ENCODE data around the gene SLC44A4.
"Not testable (repeated sequence)": the region's sequence is repeated elsewhere in the genome, so short reads cannot be mapped to it uniquely, and the experiment has no call there.

The SLC44A4 gene

DNA sequence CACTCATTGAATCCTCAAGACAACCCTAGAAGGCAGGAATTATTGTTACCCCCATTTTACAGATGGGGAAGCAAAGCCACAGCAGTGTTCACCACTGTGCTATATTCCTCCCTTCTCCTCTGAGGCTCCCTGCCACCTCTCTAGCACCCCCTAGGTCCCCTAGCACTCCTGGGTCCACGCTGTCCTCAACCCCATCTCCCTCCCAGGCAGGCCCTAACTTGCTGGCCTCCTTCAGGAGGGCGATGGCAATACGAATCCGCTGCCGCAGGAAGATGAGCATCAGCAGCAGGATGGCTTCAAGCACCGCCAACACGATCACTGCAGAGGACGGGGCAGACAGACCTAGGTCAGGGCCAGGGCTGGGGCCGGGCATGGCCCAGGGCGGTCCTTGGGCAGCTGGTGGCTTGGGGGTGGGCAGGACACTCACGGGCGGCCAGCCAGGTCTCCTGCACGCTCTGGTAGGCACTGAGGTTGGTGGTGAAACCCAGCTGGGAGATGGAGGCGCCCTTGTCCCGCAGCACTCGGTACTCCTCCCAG is 8.3 kb downstream of the SLC44A4 start:
- H3K36me3 ChIP-seq (ENCODE audit: control insufficient read depth, insufficient read depth, low read length), result no peaks in the 10 kb centered on the region
- no peaks in the 10 kb centered on the region; the same call in 1 of the 2 replicates for H3K27me3 ChIP-seq (replicated peaks; ENCODE audit: control insufficient read depth, insufficient read depth, low read length)
- TF ChIP-seq, protein P1, sequence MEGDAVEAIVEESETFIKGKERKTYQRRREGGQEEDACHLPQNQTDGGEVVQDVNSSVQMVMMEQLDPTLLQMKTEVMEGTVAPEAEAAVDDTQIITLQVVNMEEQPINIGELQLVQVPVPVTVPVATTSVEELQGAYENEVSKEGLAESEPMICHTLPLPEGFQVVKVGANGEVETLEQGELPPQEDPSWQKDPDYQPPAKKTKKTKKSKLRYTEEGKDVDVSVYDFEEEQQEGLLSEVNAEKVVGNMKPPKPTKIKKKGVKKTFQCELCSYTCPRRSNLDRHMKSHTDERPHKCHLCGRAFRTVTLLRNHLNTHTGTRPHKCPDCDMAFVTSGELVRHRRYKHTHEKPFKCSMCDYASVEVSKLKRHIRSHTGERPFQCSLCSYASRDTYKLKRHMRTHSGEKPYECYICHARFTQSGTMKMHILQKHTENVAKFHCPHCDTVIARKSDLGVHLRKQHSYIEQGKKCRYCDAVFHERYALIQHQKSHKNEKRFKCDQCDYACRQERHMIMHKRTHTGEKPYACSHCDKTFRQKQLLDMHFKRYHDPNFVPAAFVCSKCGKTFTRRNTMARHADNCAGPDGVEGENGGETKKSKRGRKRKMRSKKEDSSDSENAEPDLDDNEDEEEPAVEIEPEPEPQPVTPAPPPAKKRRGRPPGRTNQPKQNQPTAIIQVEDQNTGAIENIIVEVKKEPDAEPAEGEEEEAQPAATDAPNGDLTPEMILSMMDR (IDR thresholded peaks at IDR 0.05; ENCODE audit: insufficient read depth, low read length, poor library complexity, severe bottlenecking), result no peak
- DNase-seq (ENCODE audit: extremely low read depth, insufficient read length), result no peak
- H3K4me3 ChIP-seq (replicated peaks; ENCODE audit: low read depth, low read length), result no peak overlapping the region

DNA sequence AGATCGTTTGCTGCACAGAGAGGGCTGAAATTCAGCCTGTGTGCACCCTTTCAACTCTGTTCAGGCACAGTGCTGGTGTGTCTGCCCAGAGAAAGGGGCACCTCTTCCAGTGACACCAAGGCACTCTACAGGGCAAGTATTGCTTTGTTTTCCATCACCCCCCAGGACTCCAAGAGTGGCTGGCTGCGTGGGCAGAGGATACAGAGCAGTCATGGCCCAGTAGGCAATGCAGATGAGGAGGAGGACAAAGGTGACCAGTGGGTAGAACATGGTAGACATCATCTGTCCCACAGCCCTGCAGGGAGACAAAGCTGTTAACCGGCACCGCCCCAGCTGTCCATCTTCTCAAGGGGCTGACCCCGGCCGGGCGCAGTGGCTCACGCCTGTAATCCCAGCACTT is 9.5 kb downstream of the SLC44A4 start:
- Histone ChIP-seq H3K27me3 (replicated peaks; ENCODE audit: control insufficient read depth, insufficient read depth, low read length) (no peaks in the 10 kb centered on the region; the same call in none of the 2 replicates), H3K4me3 (replicated peaks; ENCODE audit: low read depth, low read length) (no peak overlapping the region), H3K36me3 (ENCODE audit: control insufficient read depth, insufficient read depth, low read length) (no peaks in the 10 kb centered on the region)
- TF ChIP-seq, protein P1 (IDR thresholded peaks at IDR 0.05; ENCODE audit: insufficient read depth, low read length, poor library complexity, severe bottlenecking), result no peak
- no peak for DNase-seq (ENCODE audit: extremely low read depth, insufficient read length)

GRCh38 chr6:31868658-31868971 is 10.2 kb downstream of the SLC44A4 start:
- not testable (repeated sequence) for H3K27me3 ChIP-seq (replicated peaks; ENCODE audit: control insufficient read depth, insufficient read depth, low read length); DNase-seq (ENCODE audit: extremely low read depth, insufficient read length); H3K36me3 ChIP-seq (ENCODE audit: control insufficient read depth, insufficient read depth, low read length); H3K4me3 ChIP-seq (replicated peaks; ENCODE audit: low read depth, low read length)

- H3K4me3 ChIP-seq (replicated peaks; ENCODE audit: low read depth, low read length), result no peak overlapping the region
- H3K27me3 ChIP-seq (replicated peaks; ENCODE audit: control insufficient read depth, insufficient read depth, low read length), result no peaks in the 10 kb centered on the region; the same call in none of the 2 replicates
- no peaks in the 10 kb centered on the region; the same call in 1 of the 2 replicates for H3K36me3 ChIP-seq (ENCODE audit: control insufficient read depth, insufficient read depth, low read length)
- no peak for DNase-seq (ENCODE audit: extremely low read depth, insufficient read length)
- TF ChIP-seq, protein P1 (IDR thresholded peaks at IDR 0.05; ENCODE audit: insufficient read depth, low read length, poor library complexity, severe bottlenecking), result no peak
Observed at GRCh38 chr6:31865205-31866118, 13.3 kb downstream of the SLC44A4 start.

DNA sequence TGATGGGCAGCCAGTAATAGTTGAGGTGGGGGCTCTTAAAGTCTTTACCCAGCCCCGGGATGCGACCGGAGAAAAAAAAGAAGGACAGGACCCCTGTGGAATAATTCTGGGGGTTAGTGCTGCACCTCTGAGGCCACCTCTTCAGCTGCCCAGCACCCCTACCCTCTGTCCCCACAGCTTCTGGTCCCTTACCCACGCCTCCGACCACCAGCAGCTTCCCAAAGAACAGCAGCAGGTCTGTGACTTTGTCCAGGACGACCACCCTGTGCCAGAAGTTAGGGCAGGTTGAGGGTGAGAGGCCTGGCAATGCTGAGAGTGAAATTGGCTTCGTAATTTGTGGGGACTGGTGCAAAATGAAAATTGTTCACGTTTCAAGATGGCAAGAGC is 14.0 kb downstream of the SLC44A4 start:
- no peak for DNase-seq (ENCODE audit: extremely low read depth, insufficient read length)
- TF ChIP-seq, protein P1 (IDR thresholded peaks at IDR 0.05; ENCODE audit: insufficient read depth, low read length, poor library complexity, severe bottlenecking), result no peak
- no peaks in the 10 kb centered on the region; the same call in 1 of the 2 replicates for H3K27me3 ChIP-seq (replicated peaks; ENCODE audit: control insufficient read depth, insufficient read depth, low read length)
- H3K4me3 ChIP-seq (replicated peaks; ENCODE audit: low read depth, low read length), result no peak overlapping the region
- H3K36me3 ChIP-seq (ENCODE audit: control insufficient read depth, insufficient read depth, low read length), result peaks cover 2% of the 10 kb centered on the region

GRCh38 chr6:31864123-31864562 is 14.7 kb downstream of the SLC44A4 start:
- DNase-seq (ENCODE audit: extremely low read depth, insufficient read length); H3K36me3 ChIP-seq (ENCODE audit: control insufficient read depth, insufficient read depth, low read length); H3K27me3 ChIP-seq (replicated peaks; ENCODE audit: control insufficient read depth, insufficient read depth, low read length): not testable (repeated sequence)
- H3K4me3 ChIP-seq (replicated peaks; ENCODE audit: low read depth, low read length), result peak overlapping the region; percentile 77
